D341Med (cell line): ENCODE results near the gene IL18BP.
A peak's percentile ranks its signal among the peaks of the same experiment; 100 is the strongest.

ENCODE experiments used
- DNase-seq: peaks from one replicate; pipeline ENCODE4 v3.0.0; 2012; ENCODE audit warnings: low spot score

Gene IL18BP

DNA sequence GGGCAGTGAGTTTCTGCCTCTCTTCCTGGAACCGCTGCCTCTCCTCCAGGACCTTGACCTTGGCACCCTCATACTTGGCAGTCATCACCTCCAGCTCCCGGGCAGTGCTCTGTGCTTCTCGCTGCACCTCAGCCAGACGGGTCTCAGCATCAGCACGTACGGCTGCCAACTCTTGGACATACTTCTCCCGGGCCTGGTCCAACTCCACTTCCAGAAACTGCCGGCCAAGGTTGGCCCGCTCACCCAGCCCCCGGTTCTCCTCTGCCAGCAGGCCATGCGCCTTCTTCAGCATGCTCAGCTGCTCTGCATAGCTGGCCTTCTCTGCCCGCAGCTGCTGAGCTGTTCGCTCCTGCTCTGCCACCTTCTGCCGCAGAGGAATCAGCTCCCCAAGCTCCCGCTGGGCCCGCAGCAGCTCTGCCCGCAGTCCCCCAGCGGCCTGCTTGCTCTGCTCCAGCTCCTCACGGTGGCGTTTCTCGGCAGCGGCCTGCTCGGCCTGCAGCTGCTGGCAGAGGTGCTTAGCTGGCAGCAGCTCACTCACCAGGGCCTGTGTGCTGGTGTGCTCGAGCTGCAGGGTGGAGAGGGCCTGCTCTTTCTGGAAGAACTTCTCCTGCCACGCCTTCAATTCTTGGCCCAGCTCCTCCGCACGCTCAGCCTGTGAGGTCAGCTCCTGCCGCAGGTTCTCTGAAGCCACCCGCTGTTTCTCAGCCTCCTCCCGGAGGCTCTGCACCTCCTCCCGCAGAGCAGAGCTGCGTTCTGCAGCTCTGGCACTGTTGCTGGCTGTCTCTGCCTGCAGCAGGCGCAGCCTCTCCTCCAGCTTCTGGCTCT is 14.4 kb downstream of the IL18BP start:
- DNase-seq = no peak

DNA sequence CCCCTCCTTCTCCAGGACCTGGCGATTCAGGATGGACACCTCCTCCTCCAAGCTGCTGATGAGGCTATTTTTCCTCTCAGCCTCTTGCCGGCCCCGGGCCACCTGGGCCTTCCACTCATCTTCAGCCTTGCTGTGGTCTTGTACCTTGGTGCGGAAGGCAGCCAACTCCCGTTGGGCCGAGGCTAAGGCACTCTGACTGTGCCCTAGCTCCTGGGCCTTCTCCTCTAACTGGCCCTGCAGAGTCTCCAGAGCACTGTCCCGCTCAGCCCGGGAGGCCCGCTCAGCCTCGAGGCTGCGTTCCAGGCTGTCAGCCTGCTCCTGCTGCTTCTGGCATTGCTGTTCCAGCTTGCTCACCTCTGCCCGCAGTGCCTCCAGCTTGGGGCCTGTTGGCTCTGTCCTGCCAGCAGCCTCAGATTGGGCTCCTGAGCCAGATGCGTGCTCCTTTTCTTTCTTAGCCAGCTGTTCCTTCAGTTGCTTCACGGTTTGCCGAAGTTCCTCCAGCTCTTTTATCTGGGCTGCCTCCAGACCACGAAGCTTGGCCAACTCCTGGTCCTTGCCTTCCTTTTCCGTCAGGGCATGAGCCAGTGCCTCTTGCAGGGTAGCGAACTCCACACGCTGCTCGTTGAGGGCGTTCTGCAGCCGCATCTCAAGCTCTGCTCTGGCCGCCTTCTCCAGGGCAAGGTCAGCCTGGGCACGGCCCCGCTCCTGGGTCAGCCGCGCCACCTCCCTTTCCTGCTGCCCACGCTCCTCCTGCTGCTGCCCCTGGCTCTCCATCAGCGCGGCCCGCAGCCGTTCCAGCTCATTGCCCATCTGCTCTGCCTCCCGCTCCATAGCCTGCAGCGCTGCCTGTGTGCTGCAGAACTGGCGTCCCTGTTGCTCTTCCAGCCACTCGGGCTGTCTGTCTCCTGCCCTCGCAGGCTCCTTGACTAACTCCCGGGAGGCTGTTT is 15.3 kb downstream of the IL18BP start:
- DNase-seq = no peak

GRCh38 chr11:72014761-72015320 is 16.1 kb downstream of the IL18BP start:
- no peak for DNase-seq

DNA sequence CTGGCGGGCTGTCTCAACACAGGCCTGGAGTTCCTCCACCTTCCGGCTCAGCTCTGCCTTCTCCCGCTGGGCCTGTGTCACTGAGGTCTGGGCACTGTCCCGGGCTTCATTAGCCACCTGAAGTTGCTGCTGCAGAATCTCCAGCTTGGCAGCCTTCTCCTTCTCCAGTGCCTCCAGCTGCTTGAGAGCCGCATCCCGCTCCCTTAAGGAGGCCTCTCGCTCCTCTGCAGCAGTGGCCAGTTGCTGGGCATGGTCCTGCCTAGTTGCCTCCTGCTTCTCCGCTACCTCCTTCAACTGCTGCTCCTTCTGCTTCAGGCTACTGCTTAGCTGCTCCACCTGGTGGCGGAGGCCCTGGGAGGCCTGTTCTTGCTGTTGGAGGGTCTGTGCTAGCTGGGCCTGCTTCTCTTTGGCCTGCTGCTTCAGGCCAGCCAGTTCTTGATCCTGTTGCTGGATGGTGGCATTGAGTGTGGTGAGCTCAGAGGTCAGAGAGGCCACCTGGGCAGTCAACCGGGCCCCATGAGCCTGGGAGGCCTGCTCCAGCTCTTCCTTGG is 16.9 kb downstream of the IL18BP start:
- DNase-seq = peak; percentile 65

DNA sequence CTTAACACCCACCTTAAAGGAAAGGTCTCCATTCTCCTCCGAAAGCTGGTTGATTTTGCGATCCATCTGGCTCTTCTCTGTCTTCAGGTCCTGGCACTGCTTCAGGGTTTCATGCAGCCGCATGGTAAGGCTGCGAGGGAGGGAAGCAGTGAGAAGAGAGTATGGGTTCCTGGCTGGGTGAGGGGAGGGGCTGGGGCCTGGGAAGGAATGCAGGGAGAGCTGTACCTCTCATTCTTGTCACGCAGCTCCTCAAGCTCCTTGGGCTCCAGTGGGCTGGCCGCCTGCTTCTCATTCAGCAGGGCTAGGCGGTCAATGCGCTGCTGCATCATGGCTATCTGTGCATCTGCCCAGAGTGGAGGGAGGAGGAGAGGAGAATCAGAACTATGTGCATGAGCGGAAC is 19.5 kb downstream of the IL18BP start:
- no peak for DNase-seq

- DNase-seq = no peak
Observed at GRCh38 chr11:72023335-72023734, 24.6 kb downstream of the IL18BP start.

DNA sequence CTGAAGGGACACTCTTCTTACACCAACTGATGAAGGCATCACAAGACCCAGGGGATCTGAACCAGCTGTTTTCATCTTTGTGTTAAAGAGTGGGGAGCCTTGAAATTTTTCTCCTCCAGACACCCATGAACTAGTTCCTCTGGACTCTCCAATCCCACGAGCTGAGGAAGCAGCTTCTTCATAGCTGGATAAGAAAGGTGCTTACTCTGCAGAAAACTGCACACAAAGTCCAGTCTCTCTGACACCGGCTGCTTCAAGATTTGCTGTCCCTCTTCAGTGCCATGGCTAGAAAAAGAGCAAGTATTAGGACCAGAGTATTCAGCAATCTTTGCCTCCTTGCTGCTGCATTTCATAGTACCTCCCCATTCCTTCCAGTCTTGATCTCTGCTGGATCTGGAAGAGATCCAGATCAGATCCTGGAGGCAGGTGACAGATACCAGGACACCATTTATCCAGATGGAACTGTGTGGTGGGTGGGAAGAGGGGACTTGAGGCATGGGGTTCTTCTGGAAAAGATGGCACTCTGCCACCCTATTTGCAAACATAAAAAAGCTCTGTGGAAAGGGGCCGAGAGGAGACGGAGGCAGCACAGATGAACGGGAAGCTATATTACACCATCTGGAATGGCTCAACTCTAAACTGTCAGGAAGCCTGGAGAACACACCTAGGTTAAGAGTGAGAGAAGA is 25.5 kb downstream of the IL18BP start:
- no peak for DNase-seq

GRCh38 chr11:72026090-72026489 is 27.4 kb downstream of the IL18BP start:
- DNase-seq = no peak

- DNase-seq = no peak
Observed at GRCh38 chr11:72030472-72031045, 31.9 kb downstream of the IL18BP start.

DNA sequence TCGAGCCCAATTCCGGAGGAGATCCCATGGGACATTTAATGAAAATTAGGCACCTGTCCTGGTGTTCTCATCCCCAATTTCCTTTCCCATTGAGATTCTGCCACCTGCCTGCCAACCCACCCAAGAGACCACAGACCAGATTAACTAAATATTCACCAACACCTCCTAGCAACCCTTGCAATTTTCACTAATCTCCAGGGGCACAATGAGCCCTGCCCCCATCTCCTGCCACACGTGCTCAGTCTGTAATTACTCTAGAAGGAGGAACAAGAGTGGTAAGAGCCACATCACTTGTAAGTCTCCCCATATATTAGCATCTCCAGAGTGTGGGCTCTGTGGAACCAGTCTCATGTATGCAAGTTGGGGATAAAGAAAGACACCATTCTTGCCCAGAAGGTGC is 38.0 kb downstream of the IL18BP start:
- peak; percentile 59 for DNase-seq

DNA sequence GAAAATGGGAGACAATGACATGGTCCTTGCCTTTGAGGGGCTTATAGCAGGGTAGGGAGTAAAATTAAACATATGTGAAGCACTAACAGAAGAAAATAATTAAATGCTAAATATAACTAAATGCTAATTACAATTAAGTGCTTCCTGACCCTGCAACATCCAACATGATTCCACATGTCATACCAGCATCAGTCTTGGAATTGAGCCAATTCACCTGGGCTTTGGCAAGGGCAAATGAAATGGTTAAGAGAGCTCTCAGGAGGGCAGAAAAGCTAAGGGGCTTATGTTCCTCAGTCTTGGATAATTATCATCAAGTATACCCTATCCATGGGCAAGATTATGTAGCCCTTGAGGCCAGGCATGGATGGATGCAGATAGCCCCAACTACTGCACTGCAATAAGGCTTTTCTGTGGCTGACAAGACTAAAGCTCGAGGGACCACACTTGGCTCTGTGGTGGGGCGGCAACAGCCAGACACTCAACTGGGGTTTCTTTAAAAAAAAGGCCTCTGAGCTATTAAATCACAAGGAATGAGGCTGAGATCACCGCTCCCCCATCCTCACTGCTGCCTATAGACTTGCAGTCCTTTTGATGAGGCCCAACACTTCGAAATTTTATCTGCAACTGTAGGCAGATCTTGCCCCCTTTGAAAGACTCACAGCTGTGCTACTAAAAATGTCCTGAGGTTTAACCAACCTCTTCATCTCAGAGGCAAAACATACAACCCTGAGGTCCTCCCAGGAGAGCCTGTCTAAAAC is 39.0 kb downstream of the IL18BP start:
- DNase-seq = no peak

DNA sequence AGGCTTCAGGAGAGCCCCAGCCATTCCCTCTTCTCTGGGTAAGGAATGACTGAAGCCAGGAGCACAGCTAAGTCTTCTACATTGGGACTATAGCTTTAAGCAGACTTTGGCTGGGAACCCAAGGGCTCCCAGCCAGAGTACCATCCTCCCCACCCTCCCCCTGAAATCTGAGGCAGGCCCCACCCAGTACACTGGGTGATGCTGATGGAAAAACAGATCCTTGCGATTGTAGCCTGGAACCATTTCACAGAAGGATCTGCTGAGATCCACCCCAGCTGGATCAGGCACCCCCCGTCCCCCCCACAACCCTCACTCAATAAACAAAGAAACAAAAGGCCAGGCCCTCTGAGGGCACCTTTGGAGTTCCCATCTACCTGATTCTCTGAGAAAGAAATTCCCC is 39.8 kb downstream of the IL18BP start:
- DNase-seq = no peak

GRCh38 chr11:72039031-72039855 is 40.5 kb downstream of the IL18BP start:
- no peak for DNase-seq

DNA sequence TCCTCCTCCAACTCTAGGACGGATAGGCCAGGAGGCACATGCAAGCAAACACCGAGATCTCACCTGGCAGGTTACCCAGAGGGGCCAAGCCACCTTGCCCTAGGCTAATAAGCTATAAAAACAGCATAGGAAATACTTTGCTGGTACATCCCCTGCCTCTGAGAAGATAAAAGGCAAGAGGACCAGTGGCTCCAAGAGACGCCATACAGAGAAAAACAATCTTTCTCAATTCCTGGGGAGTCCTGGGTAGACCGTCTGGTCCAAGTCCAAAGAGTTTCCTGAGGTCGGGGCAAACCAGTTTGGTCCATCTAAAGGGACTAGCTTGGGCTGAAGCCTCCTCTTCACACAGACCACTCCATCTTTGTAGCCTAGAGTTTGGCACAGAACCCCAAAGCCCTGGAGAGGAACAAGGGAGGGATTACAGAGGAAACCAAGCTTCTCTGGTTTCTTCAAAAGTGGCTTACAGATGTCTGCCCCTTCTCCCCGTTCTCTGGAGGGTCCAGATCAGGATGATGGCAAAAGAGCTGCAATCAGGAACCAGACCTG is 41.2 kb downstream of the IL18BP start:
- no peak for DNase-seq

- peak; percentile 80 for DNase-seq
Observed at GRCh38 chr11:72040491-72041363, 42.0 kb downstream of the IL18BP start.

GRCh38 chr11:72041364-72042063 is 42.8 kb downstream of the IL18BP start:
- peak; percentile 83 for DNase-seq

GRCh38 chr11:72042064-72042745 is 43.5 kb downstream of the IL18BP start:
- no peak for DNase-seq
